Measurements from ENCODE around the gene ABHD18. TPM values are rescaled to one million over a fixed set of nuclear protein-coding genes. Genes with fewer than 3 reads are reported as not detected.
"Not testable (repeated sequence)": the region's sequence is repeated elsewhere in the genome, so short reads cannot be mapped to it uniquely, and the experiment has no call there.

Gene ABHD18
- total RNA-seq, 1 donor, result 8.6 TPM

DNA sequence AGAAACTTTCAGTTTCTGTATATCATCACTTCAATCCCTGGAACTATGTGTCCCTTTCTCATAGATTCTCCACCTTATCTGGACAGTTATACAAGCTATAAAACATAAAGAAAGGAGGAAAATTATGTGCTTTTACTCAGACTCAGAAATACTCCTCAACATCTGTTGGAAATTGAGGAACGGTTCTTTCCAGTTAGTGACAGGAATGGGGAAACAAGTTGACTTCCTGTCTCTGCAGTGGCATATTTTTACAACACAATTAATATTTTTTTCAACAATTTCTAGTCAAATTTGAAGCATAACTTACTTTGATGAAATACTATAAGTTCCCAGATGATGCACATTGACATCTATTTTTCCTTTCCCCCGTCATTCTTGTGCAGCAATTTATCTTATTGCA is 27.9 kb downstream of the ABHD18 start:
- TF ChIP-seq, protein P1, sequence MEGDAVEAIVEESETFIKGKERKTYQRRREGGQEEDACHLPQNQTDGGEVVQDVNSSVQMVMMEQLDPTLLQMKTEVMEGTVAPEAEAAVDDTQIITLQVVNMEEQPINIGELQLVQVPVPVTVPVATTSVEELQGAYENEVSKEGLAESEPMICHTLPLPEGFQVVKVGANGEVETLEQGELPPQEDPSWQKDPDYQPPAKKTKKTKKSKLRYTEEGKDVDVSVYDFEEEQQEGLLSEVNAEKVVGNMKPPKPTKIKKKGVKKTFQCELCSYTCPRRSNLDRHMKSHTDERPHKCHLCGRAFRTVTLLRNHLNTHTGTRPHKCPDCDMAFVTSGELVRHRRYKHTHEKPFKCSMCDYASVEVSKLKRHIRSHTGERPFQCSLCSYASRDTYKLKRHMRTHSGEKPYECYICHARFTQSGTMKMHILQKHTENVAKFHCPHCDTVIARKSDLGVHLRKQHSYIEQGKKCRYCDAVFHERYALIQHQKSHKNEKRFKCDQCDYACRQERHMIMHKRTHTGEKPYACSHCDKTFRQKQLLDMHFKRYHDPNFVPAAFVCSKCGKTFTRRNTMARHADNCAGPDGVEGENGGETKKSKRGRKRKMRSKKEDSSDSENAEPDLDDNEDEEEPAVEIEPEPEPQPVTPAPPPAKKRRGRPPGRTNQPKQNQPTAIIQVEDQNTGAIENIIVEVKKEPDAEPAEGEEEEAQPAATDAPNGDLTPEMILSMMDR (IDR thresholded peaks at IDR 0.05; ENCODE audit: insufficient read depth, low read depth, low read length), result no peak
- peak overlapping the region; percentile 14 for H3K4me3 ChIP-seq (ENCODE audit: low read depth, low read length)
- DNase-seq (ENCODE audit: low read depth), result peak; percentile 9

DNA sequence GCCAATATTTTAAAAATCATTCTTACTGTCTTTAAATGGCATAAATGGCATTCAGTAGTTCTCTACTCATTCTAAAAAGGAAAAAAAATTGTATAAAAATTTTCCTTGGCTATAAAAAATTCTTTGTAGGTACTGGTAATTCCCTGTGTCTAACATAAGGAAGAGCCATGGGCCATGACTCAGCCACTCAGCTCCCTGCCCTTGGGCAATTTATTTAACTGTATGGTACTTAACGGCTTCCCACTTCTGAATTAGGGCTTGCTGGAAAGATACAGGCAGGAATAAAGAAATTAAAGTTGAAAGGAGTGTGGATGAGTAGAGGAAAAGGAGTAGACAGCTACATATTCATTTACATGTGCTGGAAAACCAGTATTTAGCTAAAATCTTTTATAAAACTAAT is 30.6 kb downstream of the ABHD18 start:
- DNase-seq (ENCODE audit: low read depth), result peak; percentile 45
- no peak overlapping the region for H3K4me3 ChIP-seq (ENCODE audit: low read depth, low read length)
- TF ChIP-seq, protein P1 (IDR thresholded peaks at IDR 0.05; ENCODE audit: insufficient read depth, low read depth, low read length), result no peak

DNA sequence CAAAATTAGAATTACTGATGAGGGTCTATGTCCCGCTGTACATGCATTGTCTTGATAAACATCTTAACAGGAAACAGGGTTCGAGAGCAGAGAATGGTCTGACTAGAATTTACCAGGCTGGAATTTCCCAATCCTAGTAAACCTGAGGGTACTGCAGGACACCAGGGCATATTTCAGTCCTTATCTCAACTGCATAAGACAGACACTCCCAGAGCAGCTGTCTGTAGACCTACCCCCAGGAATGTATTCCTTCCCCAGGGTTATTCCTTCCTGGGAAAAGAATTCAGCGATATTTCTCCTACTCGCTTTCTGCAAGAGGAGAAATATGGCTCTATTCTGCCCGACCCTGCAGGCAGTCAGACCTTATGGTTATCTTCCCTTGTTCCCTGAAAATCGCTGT is 31.3 kb downstream of the ABHD18 start:
- not testable (repeated sequence) for H3K4me3 ChIP-seq (ENCODE audit: low read depth, low read length); DNase-seq (ENCODE audit: low read depth)

DNA sequence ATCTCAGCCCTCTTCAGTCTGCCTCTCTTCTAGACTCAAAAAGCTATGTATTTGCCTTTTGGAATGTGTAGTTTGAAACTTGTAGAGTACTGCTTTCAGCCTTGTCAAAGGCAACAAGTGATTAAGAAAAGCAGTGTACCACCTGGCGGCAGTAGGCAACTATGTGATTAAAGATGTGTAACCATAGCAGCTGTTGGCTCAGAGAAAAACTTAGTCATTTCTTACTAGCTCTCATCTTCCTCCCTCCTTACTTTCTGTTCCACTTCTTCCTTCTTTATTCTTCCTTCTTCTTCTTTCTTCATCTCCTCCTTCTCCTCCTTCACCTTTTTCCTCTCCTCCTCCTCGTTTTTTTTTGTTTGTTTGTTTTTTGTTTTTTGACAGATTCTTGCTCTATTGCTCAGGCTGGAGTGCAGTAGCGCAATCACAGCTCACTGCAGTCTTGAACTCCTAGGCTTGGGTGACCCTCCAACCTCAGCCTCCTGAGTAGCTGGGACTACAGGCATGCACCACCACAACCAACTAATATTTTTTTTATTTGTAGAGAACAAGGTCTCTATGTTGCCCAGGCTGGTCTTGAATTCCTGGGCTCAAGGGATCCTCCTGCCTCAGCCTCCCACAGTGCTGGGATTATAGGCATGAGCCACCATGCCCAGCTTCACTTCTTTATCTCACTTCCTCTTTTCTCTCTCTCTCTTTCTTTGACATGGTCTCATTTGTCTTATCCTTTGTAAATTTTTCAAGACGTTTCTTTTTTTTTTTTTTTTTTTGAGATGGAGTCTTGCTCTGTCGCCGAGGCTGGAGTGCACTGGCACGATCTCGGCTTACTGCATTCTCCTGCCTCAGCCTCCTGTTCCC is 32.6 kb downstream of the ABHD18 start:
- H3K4me3 ChIP-seq (ENCODE audit: low read depth, low read length), result no peak overlapping the region
- DNase-seq (ENCODE audit: low read depth), result peak; percentile 56
- TF ChIP-seq, protein P1 (IDR thresholded peaks at IDR 0.05; ENCODE audit: insufficient read depth, low read depth, low read length), result peak; percentile 23

DNA sequence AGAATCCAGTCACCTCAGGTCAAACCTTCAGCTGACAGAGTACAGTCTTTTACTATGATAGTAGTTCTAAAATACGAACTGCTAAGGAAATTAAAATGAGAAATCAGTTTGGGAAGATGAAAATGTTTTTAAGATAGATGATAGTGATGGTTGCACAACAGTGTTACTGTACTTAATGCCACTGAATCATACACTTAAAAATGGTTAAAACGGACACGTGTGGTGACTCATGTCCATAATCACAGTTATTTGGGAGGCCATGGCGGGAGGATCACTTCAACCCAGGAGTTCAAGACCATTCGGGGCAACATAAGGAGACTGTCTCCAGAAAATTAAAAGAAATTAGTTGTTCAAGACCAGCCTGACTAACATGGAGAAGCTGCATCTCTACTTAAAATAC is 41.4 kb downstream of the ABHD18 start:
- TF ChIP-seq, protein P1 (IDR thresholded peaks at IDR 0.05; ENCODE audit: insufficient read depth, low read depth, low read length), result no peak
- no peak overlapping the region for H3K4me3 ChIP-seq (ENCODE audit: low read depth, low read length)
- DNase-seq (ENCODE audit: low read depth), result peak; percentile 56

DNA sequence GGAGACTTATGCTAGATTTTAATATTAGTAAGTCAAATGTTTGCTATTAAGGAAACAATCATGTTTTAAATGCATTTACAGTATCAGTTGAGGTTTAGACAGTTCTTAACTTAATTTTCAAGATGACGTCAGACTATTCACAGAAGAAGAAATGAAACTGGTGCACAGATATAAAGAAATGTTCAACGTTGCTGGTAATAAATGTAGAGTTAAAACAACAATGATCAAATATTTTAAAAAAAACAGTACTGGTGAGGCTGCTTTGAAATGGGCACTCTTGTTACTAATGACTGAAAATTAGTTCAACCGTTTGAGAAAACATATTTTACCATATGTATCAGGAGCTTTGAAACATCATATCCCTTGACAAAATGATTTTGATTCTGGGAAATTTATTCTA is 44.2 kb downstream of the ABHD18 start:
- TF ChIP-seq, protein P1 (IDR thresholded peaks at IDR 0.05; ENCODE audit: insufficient read depth, low read depth, low read length), result no peak
- DNase-seq (ENCODE audit: low read depth), result no peak

DNA sequence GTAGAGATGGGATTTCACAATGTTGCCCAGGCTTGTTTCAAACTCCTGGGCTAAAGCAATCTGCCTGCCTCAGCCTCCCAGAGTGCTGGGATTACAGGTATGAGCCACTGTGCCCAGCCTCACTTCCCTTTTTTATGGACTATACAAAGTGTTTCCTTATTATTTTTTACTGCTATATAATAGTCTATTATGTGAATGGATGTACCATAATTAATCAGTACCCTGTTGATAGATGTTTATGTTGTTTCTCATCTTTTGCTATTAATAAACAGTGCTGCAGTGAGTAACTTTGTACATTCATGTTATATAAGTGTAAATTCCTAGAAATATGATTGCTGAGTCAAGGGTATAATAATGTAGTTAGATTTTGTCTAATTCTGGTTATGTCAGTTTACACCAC is 60.1 kb downstream of the ABHD18 start:
- no peak for DNase-seq (ENCODE audit: low read depth)
- no peak overlapping the region for H3K4me3 ChIP-seq (ENCODE audit: low read depth, low read length)
- TF ChIP-seq, protein P1 (IDR thresholded peaks at IDR 0.05; ENCODE audit: insufficient read depth, low read depth, low read length), result no peak

More for the DNA sequence above, 44.2 kb downstream of the ABHD18 start:
- no peak overlapping the region for H3K4me3 ChIP-seq (ENCODE audit: low read depth, low read length)
